Subcutaneous abdominal adipose tissue (tissue), 5 donors: ENCODE data around the gene P2RY11.

Experiments
- H3K27ac ChIP-seq: one replicate; pipeline ENCODE4 v1.7.0; 2013; ENCODE audit warnings: low read depth, mild to moderate bottlenecking, inconsistent platforms, low read length, moderate library complexity
- H3K27me3 ChIP-seq, 5 donors: one replicate each; pipeline ENCODE4 v1.7.0; 2013; ENCODE audit warnings: low read length in 5 of 5, inconsistent platforms in 1 of 5; ENCODE audit not compliant: control insufficient read depth in 5 of 5, insufficient read depth in 4 of 5
- H3K36me3 ChIP-seq, 5 donors: one replicate each; pipeline ENCODE4 v1.7.0; 2013; ENCODE audit warnings: low read length in 5 of 5; ENCODE audit not compliant: control insufficient read depth in 5 of 5, insufficient read depth in 5 of 5
- H3K4me1 ChIP-seq, 5 donors: one replicate each; pipeline ENCODE4 v1.7.0; 2013; ENCODE audit warnings: low read length in 5 of 5, mild to moderate bottlenecking in 3 of 5, moderate library complexity in 1 of 5; ENCODE audit not compliant: control insufficient read depth in 5 of 5, insufficient read depth in 5 of 5
- H3K4me3 ChIP-seq, 5 donors: one replicate each; pipeline ENCODE4 v1.7.0; 2013; ENCODE audit warnings: low read length in 5 of 5, low read depth in 1 of 5
- H3K9ac ChIP-seq, 5 donors: one replicate each; pipeline ENCODE4 v1.7.0; 2013; ENCODE audit warnings: low read length in 5 of 5, mild to moderate bottlenecking in 4 of 5, moderate library complexity in 3 of 5
- H3K9me3 ChIP-seq, 5 donors: one replicate each; pipeline ENCODE4 v1.7.0; 2013; ENCODE audit warnings: low read length in 5 of 5; ENCODE audit not compliant: control insufficient read depth in 5 of 5
- donor health status: healthy.
- donor health status: healthy.
- donor health status: healthy.
- donor health status: healthy.
- donor health status: healthy.

Gene P2RY11

DNA sequence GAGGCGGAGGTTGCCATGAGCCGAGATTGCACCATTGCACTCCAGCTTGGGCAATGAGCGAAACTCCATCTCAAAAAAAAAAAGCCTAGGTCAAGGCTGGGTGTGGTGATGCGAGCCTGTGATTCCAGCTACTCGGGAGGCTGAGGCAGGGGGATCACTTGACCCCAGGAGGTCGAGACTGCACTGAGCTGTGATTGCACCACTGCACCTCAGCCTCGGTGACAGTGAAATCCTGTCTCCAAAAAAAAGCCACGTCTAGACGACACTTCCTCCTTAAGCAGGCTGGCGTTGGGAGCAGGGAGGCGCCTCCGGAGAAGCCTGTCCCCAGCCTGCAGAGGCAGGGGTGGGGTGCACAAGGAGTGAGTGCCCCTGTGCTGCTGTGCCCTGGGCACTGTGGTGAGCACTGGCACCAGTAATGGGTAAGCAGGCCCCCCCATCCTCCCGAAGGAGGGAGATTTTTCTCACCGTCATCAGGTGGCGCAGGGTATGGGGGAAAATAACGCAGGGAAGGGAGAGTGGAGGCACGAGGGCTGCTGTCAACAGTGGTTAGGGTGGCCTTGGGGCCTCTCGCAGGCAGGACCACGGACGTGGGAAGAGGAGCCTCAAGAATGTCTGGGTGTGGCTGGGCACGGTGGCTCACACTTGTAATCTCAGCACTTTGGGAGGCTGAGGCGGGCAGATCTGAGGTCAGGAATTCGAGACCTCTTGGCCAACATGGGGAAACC is 706 bp downstream of the P2RY11 start:
- H3K27me3 ChIP-seq, result no peaks in the 10 kb centered on the region
- H3K9ac ChIP-seq, result no peak overlapping the region
- no peak overlapping the region for H3K27ac ChIP-seq
- peaks cover 0 to 22% (median 10%) of the 10 kb centered on the region in 5 donors for H3K4me1 ChIP-seq
- peaks cover 0 to 74% (median 68%) of the 10 kb centered on the region in 5 donors for H3K36me3 ChIP-seq
- no peak overlapping the region for H3K4me3 ChIP-seq
- no peaks in the 10 kb centered on the region for H3K9me3 ChIP-seq

DNA sequence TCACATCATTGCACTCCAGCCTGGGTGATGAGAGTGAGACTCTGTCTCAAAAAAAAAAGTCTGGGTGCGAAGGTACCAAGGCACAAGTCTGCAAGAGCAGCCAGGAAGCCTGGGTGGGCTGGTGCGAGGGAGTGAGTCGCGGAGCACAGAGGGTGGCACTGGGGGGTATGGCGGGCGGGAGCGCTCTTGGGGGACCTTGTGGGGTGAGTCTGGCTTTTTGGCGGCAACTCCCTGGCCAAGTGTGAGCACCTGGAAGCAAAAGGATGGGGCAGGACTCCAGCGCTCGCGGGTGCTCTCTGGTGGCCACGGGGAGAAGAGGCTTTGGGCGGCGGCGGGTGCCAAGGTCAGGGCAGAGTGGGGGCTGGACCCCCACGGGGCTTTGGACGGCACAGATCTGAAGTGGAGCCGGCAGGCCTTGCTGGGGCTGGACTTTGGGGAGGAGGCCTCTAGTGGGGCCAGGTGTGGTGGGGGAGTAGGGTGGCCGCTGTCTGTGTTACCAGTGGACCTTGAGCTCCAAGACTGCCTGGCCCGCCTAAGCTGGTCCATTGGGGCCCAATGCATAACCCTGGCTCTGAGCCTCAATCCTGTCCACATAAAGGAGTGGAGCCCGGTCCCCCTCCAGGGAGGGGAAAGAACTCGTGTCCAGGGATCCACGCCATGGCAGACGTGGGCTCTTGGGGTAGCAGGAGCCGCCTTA is 1.6 kb downstream of the P2RY11 start:
- Histone ChIP-seq H3K9me3 (no peaks in the 10 kb centered on the region), H3K9ac (no peak overlapping the region), H3K27me3 (no peaks in the 10 kb centered on the region), H3K4me3 (peak overlapping the region in 1 of 5 donors; percentile 10), H3K36me3 (peaks cover 0 to 73% (median 67%) of the 10 kb centered on the region in 5 donors), H3K27ac (no peak overlapping the region), H3K4me1 (peaks cover 0 to 20% (median 7%) of the 10 kb centered on the region in 5 donors)

GRCh38 chr19:10113592-10113963 is 2.1 kb downstream of the P2RY11 start:
- Histone ChIP-seq H3K9ac (no peak overlapping the region), H3K27ac (no peak overlapping the region), H3K27me3 (no peaks in the 10 kb centered on the region), H3K4me3 (peak overlapping the region in 1 of 5 donors; percentile 10), H3K36me3 (peaks cover 0 to 71% (median 62%) of the 10 kb centered on the region in 5 donors), H3K9me3 (no peaks in the 10 kb centered on the region), H3K4me1 (peaks cover 0 to 23% (median 8%) of the 10 kb centered on the region in 5 donors)

DNA sequence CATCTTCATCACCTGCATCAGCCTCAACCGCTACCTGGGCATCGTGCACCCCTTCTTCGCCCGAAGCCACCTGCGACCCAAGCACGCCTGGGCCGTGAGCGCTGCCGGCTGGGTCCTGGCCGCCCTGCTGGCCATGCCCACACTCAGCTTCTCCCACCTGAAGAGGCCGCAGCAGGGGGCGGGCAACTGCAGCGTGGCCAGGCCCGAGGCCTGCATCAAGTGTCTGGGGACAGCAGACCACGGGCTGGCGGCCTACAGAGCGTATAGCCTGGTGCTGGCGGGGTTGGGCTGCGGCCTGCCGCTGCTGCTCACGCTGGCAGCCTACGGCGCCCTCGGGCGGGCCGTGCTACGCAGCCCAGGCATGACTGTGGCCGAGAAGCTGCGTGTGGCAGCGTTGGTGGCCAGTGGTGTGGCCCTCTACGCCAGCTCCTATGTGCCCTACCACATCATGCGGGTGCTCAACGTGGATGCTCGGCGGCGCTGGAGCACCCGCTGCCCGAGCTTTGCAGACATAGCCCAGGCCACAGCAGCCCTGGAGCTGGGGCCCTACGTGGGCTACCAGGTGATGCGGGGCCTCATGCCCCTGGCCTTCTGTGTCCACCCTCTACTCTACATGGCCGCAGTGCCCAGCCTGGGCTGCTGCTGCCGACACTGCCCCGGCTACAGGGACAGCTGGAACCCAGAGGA is 2.6 kb downstream of the P2RY11 start:
- H3K27ac ChIP-seq, result no peak overlapping the region
- no peaks in the 10 kb centered on the region for H3K9me3 ChIP-seq
- H3K4me1 ChIP-seq, result peaks cover 3 to 28% (median 13%) of the 10 kb centered on the region in 5 donors
- peaks cover 0 to 66% (median 59%) of the 10 kb centered on the region in 5 donors for H3K36me3 ChIP-seq
- no peak overlapping the region for H3K9ac ChIP-seq
- no peak overlapping the region for H3K4me3 ChIP-seq
- no peaks in the 10 kb centered on the region for H3K27me3 ChIP-seq

DNA sequence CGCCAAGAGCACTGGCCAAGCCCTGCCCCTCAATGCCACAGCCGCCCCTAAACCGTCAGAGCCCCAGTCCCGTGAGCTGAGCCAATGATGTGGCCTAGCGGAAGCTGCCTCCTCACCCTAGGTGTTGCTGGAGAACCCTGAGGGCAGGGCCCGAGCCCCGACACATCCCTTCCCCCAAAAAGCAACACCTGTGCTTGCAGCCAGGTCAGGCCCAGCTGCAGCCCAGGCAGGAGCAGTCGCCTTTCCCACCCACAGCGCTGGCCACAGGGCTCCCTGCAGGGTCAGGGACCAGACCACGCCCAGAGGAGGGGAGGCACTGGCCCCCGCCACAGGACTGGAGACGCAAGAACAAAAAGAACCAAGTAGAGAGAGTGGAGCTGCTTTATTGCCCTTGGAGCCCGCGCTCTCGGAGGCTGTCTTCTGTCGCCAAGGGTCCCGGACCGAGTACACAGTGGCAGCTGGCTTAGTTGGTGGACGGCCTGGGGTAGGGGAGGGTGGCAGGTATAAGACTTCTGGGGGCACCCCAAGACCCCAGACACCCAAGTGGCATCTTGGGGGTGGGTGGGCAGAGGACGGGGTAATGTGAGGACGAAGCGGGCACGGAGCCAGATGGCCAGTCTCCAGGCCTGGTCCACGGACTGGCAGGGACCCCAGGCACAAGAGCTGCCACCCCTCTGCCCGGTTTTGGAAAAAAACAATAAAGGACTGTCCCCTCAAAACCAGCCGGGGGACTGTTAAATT is 3.3 kb downstream of the P2RY11 start:
- Histone ChIP-seq H3K9me3 (no peaks in the 10 kb centered on the region), H3K4me3 (no peak overlapping the region), H3K27ac (no peak overlapping the region), H3K27me3 (no peaks in the 10 kb centered on the region), H3K9ac (no peak overlapping the region), H3K36me3 (peaks cover 0 to 59% (median 52%) of the 10 kb centered on the region in 5 donors), H3K4me1 (peaks cover 4 to 34% (median 16%) of the 10 kb centered on the region in 5 donors)

- H3K27ac ChIP-seq, result no peak overlapping the region
- H3K9me3 ChIP-seq, result no peaks in the 10 kb centered on the region
- no peak overlapping the region for H3K9ac ChIP-seq
- peaks cover 0 to 52% (median 45%) of the 10 kb centered on the region in 5 donors for H3K36me3 ChIP-seq
- no peaks in the 10 kb centered on the region for H3K27me3 ChIP-seq
- H3K4me1 ChIP-seq, result peaks cover 4 to 39% (median 16%) of the 10 kb centered on the region in 5 donors
- H3K4me3 ChIP-seq, result no peak overlapping the region
These were observed 4.0 kb downstream of the P2RY11 start for GRCh38 chr19:10115392-10116084.

DNA sequence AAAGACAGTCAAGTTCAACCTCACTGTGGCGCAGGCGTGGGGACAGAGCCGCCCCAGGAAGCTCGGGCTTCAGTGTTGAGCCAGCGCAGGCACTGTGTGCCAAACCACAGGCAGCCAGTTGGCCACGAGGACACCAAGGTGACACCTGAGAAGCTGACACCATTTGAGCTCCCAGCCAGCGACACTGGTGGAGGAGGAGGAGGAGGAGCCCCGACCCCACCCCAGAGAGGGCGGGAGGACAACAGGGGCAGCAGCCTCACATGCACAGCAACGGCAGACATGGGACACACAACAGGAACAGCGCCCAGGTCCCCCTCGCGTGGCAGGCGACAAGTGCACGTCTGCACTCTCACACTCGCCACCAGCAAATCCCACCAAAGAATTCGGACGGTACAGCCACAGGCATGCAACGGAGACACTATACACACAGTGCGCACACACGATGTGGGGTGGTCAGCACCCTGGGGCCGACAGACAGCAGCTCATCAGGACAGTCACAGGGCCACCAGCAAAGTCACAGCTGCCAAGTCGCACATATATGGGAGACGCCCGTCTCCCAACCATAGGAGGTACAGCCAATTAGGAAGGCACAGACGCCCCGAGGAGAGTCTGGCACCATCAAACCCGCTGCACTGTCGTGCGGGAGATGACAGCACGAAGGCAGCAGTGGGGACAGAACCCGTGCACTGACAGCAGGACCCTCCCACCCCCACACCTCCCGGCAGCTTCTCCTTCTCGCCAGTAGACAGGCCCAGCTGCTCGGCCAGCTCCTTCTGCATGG is 4.8 kb downstream of the P2RY11 start:
- Histone ChIP-seq H3K9ac (no peak overlapping the region), H3K27me3 (no peaks in the 10 kb centered on the region), H3K27ac (no peak overlapping the region), H3K36me3 (peaks cover 0 to 44% (median 37%) of the 10 kb centered on the region in 5 donors), H3K9me3 (no peaks in the 10 kb centered on the region), H3K4me3 (no peak overlapping the region), H3K4me1 (peaks cover 4 to 43% (median 23%) of the 10 kb centered on the region in 5 donors)

DNA sequence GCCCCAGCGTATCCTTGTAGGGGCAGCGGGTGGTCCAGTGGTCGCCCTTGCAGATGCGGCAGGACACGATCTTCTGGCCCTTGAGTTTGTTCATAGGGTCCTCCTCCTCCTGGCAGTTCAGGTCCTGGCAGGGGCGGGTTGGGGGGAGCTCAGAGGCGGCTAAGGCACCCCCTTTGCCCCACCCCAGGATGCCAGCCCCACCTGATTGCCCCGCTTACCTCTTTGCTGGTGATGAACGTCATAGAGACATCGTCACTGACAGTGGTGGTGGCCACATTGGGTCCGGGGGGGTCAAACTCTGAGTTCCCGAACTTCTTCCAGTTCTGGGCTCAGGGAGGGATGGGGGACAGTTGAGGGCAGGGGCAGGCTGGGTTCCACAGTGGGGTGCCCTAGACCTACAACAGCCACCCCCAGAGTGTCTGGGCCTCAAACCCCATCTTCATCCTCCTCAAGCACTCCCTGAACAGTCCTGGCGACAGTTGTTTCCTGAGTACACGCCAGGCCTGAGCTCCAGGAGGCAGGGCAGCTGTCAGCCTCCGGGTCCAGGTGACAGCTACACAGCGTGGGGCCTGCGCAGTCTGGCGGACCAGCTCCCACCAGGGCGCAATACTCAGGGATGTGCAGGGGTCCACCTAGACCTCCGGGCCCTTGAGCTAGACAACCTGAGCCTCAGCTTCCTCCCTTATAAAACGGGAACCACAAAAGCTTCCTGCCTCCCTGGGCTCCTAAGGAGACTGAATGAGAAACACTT is 5.5 kb downstream of the P2RY11 start:
- H3K36me3 ChIP-seq, result peaks cover 0 to 42% (median 34%) of the 10 kb centered on the region in 5 donors

More for the DNA sequence above, 5.5 kb downstream of the P2RY11 start:
- Histone ChIP-seq H3K4me3 (no peak overlapping the region), H3K4me1 (peaks cover 4 to 40% (median 23%) of the 10 kb centered on the region in 5 donors), H3K9ac (no peak overlapping the region), H3K9me3 (no peaks in the 10 kb centered on the region), H3K27me3 (no peaks in the 10 kb centered on the region), H3K27ac (no peak overlapping the region)
